ENCODE measurements around the gene GNAO1.

DNA sequence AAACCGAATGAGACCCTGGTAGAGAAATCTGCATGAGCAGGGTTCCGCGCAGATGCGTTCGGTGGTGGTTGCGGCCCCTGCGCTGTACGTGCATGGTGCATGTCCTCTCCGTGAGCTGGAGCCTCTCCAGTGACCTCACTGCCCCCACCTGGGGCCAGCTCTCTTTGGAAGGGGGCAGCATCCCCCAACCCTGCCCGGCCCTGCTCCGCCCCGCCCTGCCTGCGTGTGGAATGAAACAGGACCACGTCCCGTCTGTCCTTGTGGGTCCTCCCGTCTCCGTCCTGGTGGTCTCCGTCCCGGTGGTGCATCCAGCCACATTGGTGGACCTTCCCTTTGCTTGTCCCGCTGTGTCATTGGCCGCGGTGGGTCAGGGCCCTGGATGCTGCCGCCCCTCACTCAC, 149.1 kb downstream of the GNAO1 start:
- TF ChIP-seq EZH2phosphoT487 (IDR thresholded peaks at IDR 0.05; ENCODE audit: borderline replicate concordance, low read depth): no peak
- TF ChIP-seq, protein P1, sequence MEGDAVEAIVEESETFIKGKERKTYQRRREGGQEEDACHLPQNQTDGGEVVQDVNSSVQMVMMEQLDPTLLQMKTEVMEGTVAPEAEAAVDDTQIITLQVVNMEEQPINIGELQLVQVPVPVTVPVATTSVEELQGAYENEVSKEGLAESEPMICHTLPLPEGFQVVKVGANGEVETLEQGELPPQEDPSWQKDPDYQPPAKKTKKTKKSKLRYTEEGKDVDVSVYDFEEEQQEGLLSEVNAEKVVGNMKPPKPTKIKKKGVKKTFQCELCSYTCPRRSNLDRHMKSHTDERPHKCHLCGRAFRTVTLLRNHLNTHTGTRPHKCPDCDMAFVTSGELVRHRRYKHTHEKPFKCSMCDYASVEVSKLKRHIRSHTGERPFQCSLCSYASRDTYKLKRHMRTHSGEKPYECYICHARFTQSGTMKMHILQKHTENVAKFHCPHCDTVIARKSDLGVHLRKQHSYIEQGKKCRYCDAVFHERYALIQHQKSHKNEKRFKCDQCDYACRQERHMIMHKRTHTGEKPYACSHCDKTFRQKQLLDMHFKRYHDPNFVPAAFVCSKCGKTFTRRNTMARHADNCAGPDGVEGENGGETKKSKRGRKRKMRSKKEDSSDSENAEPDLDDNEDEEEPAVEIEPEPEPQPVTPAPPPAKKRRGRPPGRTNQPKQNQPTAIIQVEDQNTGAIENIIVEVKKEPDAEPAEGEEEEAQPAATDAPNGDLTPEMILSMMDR (IDR thresholded peaks at IDR 0.05): no peak
- no peak for TF ChIP-seq CHD2 (IDR thresholded peaks at IDR 0.05; ENCODE audit: low read length, partially characterized antibody)
- TF ChIP-seq, protein P2, sequence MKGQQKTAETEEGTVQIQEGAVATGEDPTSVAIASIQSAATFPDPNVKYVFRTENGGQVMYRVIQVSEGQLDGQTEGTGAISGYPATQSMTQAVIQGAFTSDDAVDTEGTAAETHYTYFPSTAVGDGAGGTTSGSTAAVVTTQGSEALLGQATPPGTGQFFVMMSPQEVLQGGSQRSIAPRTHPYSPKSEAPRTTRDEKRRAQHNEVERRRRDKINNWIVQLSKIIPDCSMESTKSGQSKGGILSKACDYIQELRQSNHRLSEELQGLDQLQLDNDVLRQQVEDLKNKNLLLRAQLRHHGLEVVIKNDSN (IDR thresholded peaks at IDR 0.05; ENCODE audit: borderline replicate concordance, low read depth): no peak
- no peak for TF ChIP-seq MXI1 (IDR thresholded peaks at IDR 0.05; ENCODE audit: low read depth, low read length)
- TF ChIP-seq RFX5 (IDR thresholded peaks at IDR 0.05; ENCODE audit: low read length): no peak
- TF ChIP-seq POLR2AphosphoS5 (IDR thresholded peaks at IDR 0.05; ENCODE audit: low read depth, low read length): no peak
